CD4-positive, CD25-positive, alpha-beta regulatory T cell (primary cell): ENCODE results near the gene KLRF1. TPM values are rescaled to one million over a fixed set of nuclear protein-coding genes. Genes with fewer than 3 reads are reported as not detected.

Experiments used
- ATAC-seq, 2 donors: fragments of 150-1000 bp; cut with Tn5 transposase; one replicate each; pipeline ENCODE4 v1.10.0; 2021; ENCODE audit warnings: low read depth in 2 of 2, moderate number of reproducible peaks in 2 of 2, moderate library complexity in 1 of 2
- DNase-seq, 3 donors: peaks; one replicate each; pipeline versions ENCODE4 v3.0.0 to v3.0.0-alpha.2; 2012 to 2022; ENCODE audit warnings: mixed read lengths in 1 of 3
- H3K27ac ChIP-seq: one replicate; pipeline ENCODE4 v1.7.0; 2013; ENCODE audit warnings: mild to moderate bottlenecking, low read length; ENCODE audit not compliant: insufficient read depth, poor library complexity, severe bottlenecking
- H3K27me3 ChIP-seq: one replicate; pipeline ENCODE4 v1.7.0; 2013; ENCODE audit warnings: low read length; ENCODE audit not compliant: control insufficient read depth, insufficient read depth
- H3K36me3 ChIP-seq: one replicate; pipeline ENCODE4 v1.7.0; 2013; ENCODE audit warnings: mild to moderate bottlenecking, low read length, moderate library complexity; ENCODE audit not compliant: control insufficient read depth, insufficient read depth
- H3K4me1 ChIP-seq: 2 replicates; pipeline ENCODE4 v1.7.0; 2013; ENCODE audit warnings: mild to moderate bottlenecking, low read length; ENCODE audit not compliant: insufficient read depth, control insufficient read depth, poor library complexity, severe bottlenecking
- H3K4me3 ChIP-seq: one replicate; pipeline ENCODE4 v1.7.0; 2013; ENCODE audit warnings: low read depth, mild to moderate bottlenecking, low read length, moderate library complexity
- H3K9me3 ChIP-seq, 2 experiments: 1 replicate in 1 of 2; 2 replicates in 1 of 2; pipeline ENCODE4 v1.7.0; 2013; ENCODE audit warnings: low read length in 2 of 2, mild to moderate bottlenecking in 1 of 2, moderate library complexity in 1 of 2; ENCODE audit not compliant: control insufficient read depth in 2 of 2
- H3K27ac Mint-ChIP-seq, 3 donors: one replicate each; pipeline ENCODE4 v1.8.0; 2020 to 2022; ENCODE audit warnings: mild to moderate bottlenecking in 3 of 3, mixed read lengths in 3 of 3, moderate library complexity in 2 of 3
- H3K27me3 Mint-ChIP-seq: one replicate; pipeline ENCODE4 v1.8.0; 2022; ENCODE audit warnings: mild to moderate bottlenecking, mixed read lengths
- H3K36me3 Mint-ChIP-seq: one replicate; pipeline ENCODE4 v1.8.0; 2020; ENCODE audit warnings: mixed read lengths
- H3K4me1 Mint-ChIP-seq, 4 donors: one replicate each; pipeline ENCODE4 v1.8.0; 2020 to 2022; ENCODE audit warnings: mixed read lengths in 4 of 4, mild to moderate bottlenecking in 1 of 4
- H3K4me3 Mint-ChIP-seq, 4 donors: one replicate each; pipeline ENCODE4 v1.8.0; 2020 to 2022; ENCODE audit warnings: mild to moderate bottlenecking in 4 of 4, mixed read lengths in 4 of 4, moderate library complexity in 3 of 4
- H3K9me3 Mint-ChIP-seq, 7 donors: one replicate each; pipeline ENCODE4 v1.8.0; 2020 to 2022; ENCODE audit warnings: mixed read lengths in 7 of 7, mild to moderate bottlenecking in 3 of 7, moderate library complexity in 2 of 7
- polyA plus RNA-seq, 4 donors: library from polyadenylated mRNA; unstranded; fragments of 300-500 nt; fragmentation: Illumina TruSeq; gene quantifications; one replicate each; pipeline ENCODE4 v1.2.3, GENCODE V29; 2021
- total RNA-seq: library from RNA; stranded (reverse); gene quantifications from one replicate; pipeline ENCODE4 v1.2.3, GENCODE V29; 2022

Gene KLRF1
- total and polyA plus RNA-seq, 5 donors from 2014 or later, result 0.49 to 0.78 (median 0.71) TPM; not detected in 1

DNA sequence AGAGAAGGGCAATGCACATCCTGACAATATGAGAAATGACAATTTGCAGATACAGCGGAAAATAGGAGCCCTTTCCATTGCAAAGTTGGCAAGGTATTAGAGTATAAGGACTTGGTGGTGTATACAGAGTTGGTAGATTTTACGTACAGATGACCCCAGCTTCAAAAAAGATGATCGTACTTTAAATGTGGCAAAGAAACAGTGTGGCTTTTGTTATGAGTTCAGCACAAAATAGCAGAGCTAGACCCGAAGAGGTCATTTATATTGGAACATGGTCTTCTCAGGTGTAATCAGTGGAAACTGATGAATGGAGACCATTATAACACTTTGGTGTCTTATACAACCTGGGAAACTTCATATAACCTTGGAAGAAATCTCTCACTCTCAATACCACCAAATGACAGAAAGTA is 39.6 kb downstream of the KLRF1 start:
- H3K27ac ChIP-seq, result peak overlapping the region; percentile 92
- peaks cover 24% of the 10 kb centered on the region for H3K4me1 ChIP-seq
- peak overlapping the region; percentile 98 for H3K4me3 ChIP-seq
- H3K27me3 ChIP-seq, result no peaks in the 10 kb centered on the region
- peaks cover 6 to 11% of the 10 kb centered on the region in 2 experiments for H3K9me3 ChIP-seq
- ATAC-seq (no peak), DNase-seq (peak in 1 of 3 donors; percentile 24)
- Mint-ChIP-seq H3K4me3 (peak overlapping the region; percentile 87 to 96 (median 92)), H3K9me3 (peaks cover 0 to 17% (median 9%) of the 10 kb centered on the region in 7 donors), H3K27ac (peak overlapping the region; percentile 45 to 91 (median 84)), H3K4me1 (peaks cover 47 to 57% (median 54%) of the 10 kb centered on the region in 4 donors), H3K27me3 (peaks cover 4% of the 10 kb centered on the region), H3K36me3 (peaks cover 20% of the 10 kb centered on the region)
- peaks cover 5% of the 10 kb centered on the region for H3K36me3 ChIP-seq

GRCh38 chr12:9867531-9867930 is 40.2 kb downstream of the KLRF1 start:
- Histone ChIP-seq H3K27ac (peak overlapping the region; percentile 92), H3K9me3 (peaks cover 6 to 11% of the 10 kb centered on the region in 2 experiments), H3K4me1 (peaks cover 24% of the 10 kb centered on the region), H3K36me3 (peaks cover 3% of the 10 kb centered on the region), H3K27me3 (no peaks in the 10 kb centered on the region), H3K4me3 (peak overlapping the region; percentile 98)
- H3K27ac Mint-ChIP-seq, result peak overlapping the region; percentile 67 to 84 (median 80)
- DNase-seq (peak in 1 of 3 donors; percentile 37), ATAC-seq (no peak)
- H3K4me3 Mint-ChIP-seq, result peak overlapping the region; percentile 87 to 96 (median 92)
- peaks cover 43 to 56% (median 49%) of the 10 kb centered on the region in 4 donors for H3K4me1 Mint-ChIP-seq
- H3K27me3 Mint-ChIP-seq, result peaks cover 4% of the 10 kb centered on the region
- peaks cover 17% of the 10 kb centered on the region for H3K36me3 Mint-ChIP-seq
- H3K9me3 Mint-ChIP-seq, result peaks cover 0 to 17% (median 6%) of the 10 kb centered on the region in 7 donors

- Mint-ChIP-seq H3K27me3 (peaks cover 4% of the 10 kb centered on the region), H3K4me3 (peak overlapping the region; percentile 91 to 96 (median 94)), H3K9me3 (peaks cover 0 to 13% (median 1%) of the 10 kb centered on the region in 7 donors), H3K36me3 (peaks cover 10% of the 10 kb centered on the region), H3K27ac (peak overlapping the region; percentile 86 to 99 (median 90)), H3K4me1 (peaks cover 34 to 50% (median 42%) of the 10 kb centered on the region in 4 donors)
- ATAC-seq (no peak), DNase-seq (peak in 1 of 3 donors; percentile 51)
- Histone ChIP-seq H3K9me3 (peaks cover 6 to 9% of the 10 kb centered on the region in 2 experiments), H3K27ac (peak overlapping the region; percentile 92), H3K36me3 (no peaks in the 10 kb centered on the region), H3K4me3 (peak overlapping the region; percentile 98), H3K4me1 (peaks cover 24% of the 10 kb centered on the region), H3K27me3 (no peaks in the 10 kb centered on the region)
Observed at GRCh38 chr12:9868311-9868801, 41.1 kb downstream of the KLRF1 start.

DNA sequence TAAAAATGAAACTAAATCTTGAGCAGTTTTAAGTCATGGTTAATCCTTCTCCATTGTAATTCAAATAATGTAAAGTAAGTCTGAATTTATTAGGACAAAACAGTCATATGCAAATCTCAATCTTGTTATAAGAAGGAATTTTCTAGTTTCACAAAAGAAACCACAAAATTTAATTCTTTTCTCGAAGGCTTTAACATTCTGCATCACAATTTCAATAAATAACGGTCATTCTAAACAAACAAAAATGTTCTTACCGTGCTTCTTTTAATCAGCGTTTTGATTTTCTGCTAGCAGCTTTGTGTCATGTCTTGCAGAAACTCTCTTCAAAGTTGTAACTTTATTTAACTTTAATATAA is 41.6 kb downstream of the KLRF1 start:
- no peaks in the 10 kb centered on the region for H3K27me3 ChIP-seq
- peak overlapping the region; percentile 92 for H3K27ac ChIP-seq
- Mint-ChIP-seq H3K4me3 (peak overlapping the region; percentile 91 to 96 (median 94)), H3K9me3 (peaks cover 0 to 8% (median 1%) of the 10 kb centered on the region in 7 donors), H3K27ac (peak overlapping the region; percentile 86 to 99 (median 90)), H3K36me3 (peaks cover 4% of the 10 kb centered on the region), H3K4me1 (peaks cover 29 to 44% (median 37%) of the 10 kb centered on the region in 4 donors), H3K27me3 (peaks cover 4% of the 10 kb centered on the region)
- DNase-seq, result no peak
- ATAC-seq, result no peak
- peaks cover 24% of the 10 kb centered on the region for H3K4me1 ChIP-seq
- peaks cover 2 to 3% of the 10 kb centered on the region in 2 experiments for H3K9me3 ChIP-seq
- H3K4me3 ChIP-seq, result peak overlapping the region; percentile 98
- H3K36me3 ChIP-seq, result no peaks in the 10 kb centered on the region

DNA sequence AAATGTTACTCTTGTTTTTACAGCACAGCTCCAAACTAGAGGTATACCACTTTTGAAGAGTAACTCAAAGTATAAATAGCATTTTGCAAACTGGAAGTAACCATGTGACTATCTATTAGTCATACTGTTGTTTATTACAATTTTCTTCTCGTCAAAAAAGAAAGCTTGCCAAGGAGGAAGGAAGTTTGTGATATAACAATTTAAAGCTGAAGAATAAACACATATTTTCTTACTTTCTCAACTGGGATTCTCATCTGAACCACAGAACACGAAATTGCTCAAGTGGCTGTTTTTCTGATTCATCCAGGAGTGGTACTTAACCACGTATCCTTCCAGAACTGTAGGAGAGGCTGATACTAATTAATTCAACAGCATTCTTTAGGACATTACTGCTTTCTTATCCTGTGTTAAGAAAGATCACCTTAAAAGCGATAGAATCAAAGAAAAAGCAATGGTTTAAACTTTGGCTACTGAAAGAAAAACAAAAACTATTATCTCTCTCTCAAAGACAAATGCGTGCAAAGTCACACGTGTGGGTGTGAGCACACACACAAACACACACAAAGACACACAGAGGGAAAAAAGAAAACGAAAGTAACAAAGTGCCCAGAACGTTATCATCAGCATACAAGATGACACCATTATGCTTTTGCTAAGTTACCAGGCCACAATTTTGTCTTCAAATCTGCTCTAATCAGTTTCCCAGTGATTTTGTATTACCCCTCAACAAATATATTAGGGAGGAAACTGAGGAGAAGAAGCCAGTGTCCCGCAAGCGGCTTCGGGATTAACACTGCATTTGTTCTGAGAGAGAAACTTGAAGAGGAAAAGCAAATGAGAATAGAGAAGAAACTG is 42.3 kb downstream of the KLRF1 start, which contains the start of gene CLEC2B:
Gene CLEC2B, minus strand, starts transcription at position 48 of the 855 bp plus-strand sequence.
- H3K9me3 ChIP-seq, result no peaks in the 10 kb centered on the region
- no peaks in the 10 kb centered on the region for H3K36me3 ChIP-seq
- DNase-seq (peak in 2 of 3 donors; percentile 72 to 87), ATAC-seq (peak; percentile 75)
- H3K4me3 ChIP-seq, result peak within 1 kb of the TSS; percentile 98
- Mint-ChIP-seq H3K36me3 (no peaks in the 10 kb centered on the region), H3K27me3 (no peaks in the 10 kb centered on the region), H3K4me3 (peak within 1 kb of the TSS; percentile 91 to 96 (median 94)), H3K9me3 (peaks cover 0 to 3% (median 0%) of the 10 kb centered on the region in 7 donors), H3K4me1 (peaks cover 23 to 38% (median 31%) of the 10 kb centered on the region in 4 donors), H3K27ac (peak within 1 kb of the TSS; percentile 95 to 99 (median 99))
- no peaks in the 10 kb centered on the region for H3K27me3 ChIP-seq
- peak within 1 kb of the TSS; percentile 92 for H3K27ac ChIP-seq
- H3K4me1 ChIP-seq, result peaks cover 21% of the 10 kb centered on the region

GRCh38 chr12:9870286-9870866 is 43.1 kb downstream of the KLRF1 start:
- Mint-ChIP-seq H3K36me3 (no peaks in the 10 kb centered on the region), H3K4me1 (peaks cover 16 to 30% (median 24%) of the 10 kb centered on the region in 4 donors), H3K4me3 (peak overlapping the region; percentile 91 to 96 (median 94)), H3K27ac (peak overlapping the region; percentile 95 to 99 (median 99)), H3K27me3 (no peaks in the 10 kb centered on the region), H3K9me3 (no peaks in the 10 kb centered on the region)
- peak in 1 of 3 donors; percentile 33 for DNase-seq
- Histone ChIP-seq H3K4me3 (peak overlapping the region; percentile 98), H3K27ac (peak overlapping the region; percentile 92), H3K36me3 (no peaks in the 10 kb centered on the region), H3K27me3 (no peaks in the 10 kb centered on the region), H3K9me3 (no peaks in the 10 kb centered on the region), H3K4me1 (peaks cover 13% of the 10 kb centered on the region)
- ATAC-seq, result no peak

DNA sequence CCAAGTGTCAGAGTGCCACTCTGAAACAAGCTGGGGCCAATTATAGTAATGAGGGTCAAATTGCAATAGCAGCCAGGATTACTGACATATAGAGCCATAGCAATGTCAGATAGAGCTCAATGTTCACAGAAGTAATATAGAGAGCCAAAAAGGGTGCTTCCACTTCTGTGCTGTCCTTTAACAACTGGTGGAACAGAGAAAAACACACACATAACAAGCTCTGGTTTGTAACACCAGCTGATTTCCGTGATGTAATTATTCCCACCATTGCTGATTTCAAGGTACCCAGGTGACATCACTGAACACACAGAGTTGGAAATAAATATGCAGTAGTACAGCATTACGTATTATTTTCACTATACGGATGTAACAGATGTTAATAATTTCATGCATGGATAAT is 44.9 kb downstream of the KLRF1 start:
- no peaks in the 10 kb centered on the region for H3K27me3 ChIP-seq
- Mint-ChIP-seq H3K4me3 (peak overlapping the region in 1 of 4 donors; percentile 2), H3K27ac (no peak overlapping the region), H3K27me3 (no peaks in the 10 kb centered on the region), H3K36me3 (no peaks in the 10 kb centered on the region), H3K4me1 (peaks cover 10 to 22% (median 12%) of the 10 kb centered on the region in 4 donors), H3K9me3 (no peaks in the 10 kb centered on the region)
- no peaks in the 10 kb centered on the region for H3K36me3 ChIP-seq
- no peak for ATAC-seq
- H3K4me3 ChIP-seq, result no peak overlapping the region
- no peak overlapping the region for H3K27ac ChIP-seq
- H3K4me1 ChIP-seq, result peaks cover 6% of the 10 kb centered on the region
- DNase-seq, result no peak
- no peaks in the 10 kb centered on the region for H3K9me3 ChIP-seq
